ENCODE measurements around the gene SLC6A20.

SLC6A20 gene

GRCh38 chr3:45793482-45794176 lies 2.7 kb downstream of the SLC6A20 start:
- H3K27me3 Mint-ChIP-seq: peaks cover 33% of the 10 kb centered on the region
- no peak overlapping the region for H3K27ac Mint-ChIP-seq
- no peaks in the 10 kb centered on the region for H3K36me3 Mint-ChIP-seq
- H3K4me1 Mint-ChIP-seq (ENCODE audit: low read depth): peaks cover 11% of the 10 kb centered on the region
- H3K4me3 Mint-ChIP-seq: no peak overlapping the region
- peaks cover 9% of the 10 kb centered on the region for H3K9me3 Mint-ChIP-seq (ENCODE audit: low read depth)

GRCh38 chr3:45792516-45793172 lies 3.7 kb downstream of the SLC6A20 start:
- Mint-ChIP-seq H3K36me3 (no peaks in the 10 kb centered on the region), H3K4me3 (no peak overlapping the region), H3K27me3 (peaks cover 29% of the 10 kb centered on the region), H3K9me3 (ENCODE audit: low read depth) (peaks cover 9% of the 10 kb centered on the region), H3K27ac (no peak overlapping the region), H3K4me1 (ENCODE audit: low read depth) (peaks cover 11% of the 10 kb centered on the region)

GRCh38 chr3:45792036-45792435 lies 4.3 kb downstream of the SLC6A20 start:
- Mint-ChIP-seq H3K4me1 (ENCODE audit: low read depth) (peaks cover 8% of the 10 kb centered on the region), H3K27ac (no peak overlapping the region), H3K27me3 (peaks cover 25% of the 10 kb centered on the region), H3K36me3 (no peaks in the 10 kb centered on the region), H3K4me3 (no peak overlapping the region), H3K9me3 (ENCODE audit: low read depth) (peaks cover 9% of the 10 kb centered on the region)

GRCh38 chr3:45790596-45790995 lies 5.7 kb downstream of the SLC6A20 start:
- no peaks in the 10 kb centered on the region for H3K36me3 Mint-ChIP-seq
- H3K4me1 Mint-ChIP-seq (ENCODE audit: low read depth): peaks cover 3% of the 10 kb centered on the region
- H3K27me3 Mint-ChIP-seq: peaks cover 18% of the 10 kb centered on the region
- no peak overlapping the region for H3K4me3 Mint-ChIP-seq
- no peak overlapping the region for H3K27ac Mint-ChIP-seq
- peaks cover 9% of the 10 kb centered on the region for H3K9me3 Mint-ChIP-seq (ENCODE audit: low read depth)

- no peaks in the 10 kb centered on the region for H3K4me1 Mint-ChIP-seq (ENCODE audit: low read depth)
- H3K27me3 Mint-ChIP-seq: peaks cover 6% of the 10 kb centered on the region
- no peak overlapping the region for H3K4me3 Mint-ChIP-seq
- peaks cover 16% of the 10 kb centered on the region for H3K9me3 Mint-ChIP-seq (ENCODE audit: low read depth)
- peaks cover 1% of the 10 kb centered on the region for H3K36me3 Mint-ChIP-seq
- no peak overlapping the region for H3K27ac Mint-ChIP-seq
Measured at GRCh38 chr3:45789235-45789812, 7.0 kb downstream of the SLC6A20 start.

GRCh38 chr3:45787551-45787950 lies 8.8 kb downstream of the SLC6A20 start:
- Mint-ChIP-seq H3K4me3 (no peak overlapping the region), H3K27me3 (no peaks in the 10 kb centered on the region), H3K9me3 (ENCODE audit: low read depth) (peaks cover 22% of the 10 kb centered on the region), H3K27ac (no peak overlapping the region), H3K36me3 (peaks cover 2% of the 10 kb centered on the region), H3K4me1 (ENCODE audit: low read depth) (no peaks in the 10 kb centered on the region)

- no peak overlapping the region for H3K27ac Mint-ChIP-seq
- H3K9me3 Mint-ChIP-seq (ENCODE audit: low read depth): peaks cover 22% of the 10 kb centered on the region
- no peaks in the 10 kb centered on the region for H3K4me1 Mint-ChIP-seq (ENCODE audit: low read depth)
- no peaks in the 10 kb centered on the region for H3K27me3 Mint-ChIP-seq
- H3K4me3 Mint-ChIP-seq: no peak overlapping the region
- H3K36me3 Mint-ChIP-seq: peaks cover 2% of the 10 kb centered on the region
Measured at GRCh38 chr3:45786801-45787495, 9.4 kb downstream of the SLC6A20 start.

GRCh38 chr3:45785605-45786150 lies 10.7 kb downstream of the SLC6A20 start:
- no peaks in the 10 kb centered on the region for H3K4me1 Mint-ChIP-seq (ENCODE audit: low read depth)
- H3K36me3 Mint-ChIP-seq: peaks cover 2% of the 10 kb centered on the region
- no peak overlapping the region for H3K27ac Mint-ChIP-seq
- H3K27me3 Mint-ChIP-seq: no peaks in the 10 kb centered on the region
- peaks cover 22% of the 10 kb centered on the region for H3K9me3 Mint-ChIP-seq (ENCODE audit: low read depth)
- no peak overlapping the region for H3K4me3 Mint-ChIP-seq

- Mint-ChIP-seq H3K27me3 (no peaks in the 10 kb centered on the region), H3K4me1 (ENCODE audit: low read depth) (no peaks in the 10 kb centered on the region), H3K9me3 (ENCODE audit: low read depth) (peaks cover 13% of the 10 kb centered on the region), H3K36me3 (peaks cover 2% of the 10 kb centered on the region), H3K27ac (no peak overlapping the region), H3K4me3 (no peak overlapping the region)
Measured at GRCh38 chr3:45783667-45784066, 12.7 kb downstream of the SLC6A20 start.

GRCh38 chr3:45782381-45782780 lies 14.0 kb downstream of the SLC6A20 start:
- Mint-ChIP-seq H3K9me3 (ENCODE audit: low read depth) (peaks cover 13% of the 10 kb centered on the region), H3K36me3 (peaks cover 2% of the 10 kb centered on the region), H3K27me3 (no peaks in the 10 kb centered on the region), H3K4me3 (no peak overlapping the region), H3K4me1 (ENCODE audit: low read depth) (no peaks in the 10 kb centered on the region), H3K27ac (no peak overlapping the region)

- Mint-ChIP-seq H3K36me3 (peaks cover 2% of the 10 kb centered on the region), H3K4me3 (no peak overlapping the region), H3K4me1 (ENCODE audit: low read depth) (no peaks in the 10 kb centered on the region), H3K27me3 (no peaks in the 10 kb centered on the region), H3K9me3 (ENCODE audit: low read depth) (peaks cover 13% of the 10 kb centered on the region), H3K27ac (no peak overlapping the region)
Measured at GRCh38 chr3:45781841-45782240, 14.5 kb downstream of the SLC6A20 start.

GRCh38 chr3:45781271-45781670 lies 15.1 kb downstream of the SLC6A20 start:
- Mint-ChIP-seq H3K4me1 (ENCODE audit: low read depth) (no peaks in the 10 kb centered on the region), H3K4me3 (no peak overlapping the region), H3K9me3 (ENCODE audit: low read depth) (peaks cover 13% of the 10 kb centered on the region), H3K27me3 (no peaks in the 10 kb centered on the region), H3K27ac (no peak overlapping the region), H3K36me3 (peaks cover 2% of the 10 kb centered on the region)

GRCh38 chr3:45779746-45780735 lies 16.3 kb downstream of the SLC6A20 start:
- peaks cover 13% of the 10 kb centered on the region for H3K9me3 Mint-ChIP-seq (ENCODE audit: low read depth)
- H3K4me3 Mint-ChIP-seq: no peak overlapping the region
- H3K36me3 Mint-ChIP-seq: peaks cover 2% of the 10 kb centered on the region
- H3K27me3 Mint-ChIP-seq: no peaks in the 10 kb centered on the region
- no peak overlapping the region for H3K27ac Mint-ChIP-seq
- H3K4me1 Mint-ChIP-seq (ENCODE audit: low read depth): no peaks in the 10 kb centered on the region

GRCh38 chr3:45778761-45779201 lies 17.6 kb downstream of the SLC6A20 start:
- Mint-ChIP-seq H3K4me3 (no peak overlapping the region), H3K4me1 (ENCODE audit: low read depth) (no peaks in the 10 kb centered on the region), H3K27ac (no peak overlapping the region), H3K9me3 (ENCODE audit: low read depth) (peaks cover under 1% of the 10 kb centered on the region), H3K36me3 (no peaks in the 10 kb centered on the region), H3K27me3 (peaks cover 2% of the 10 kb centered on the region)

Measured in activated naive CD8-positive, alpha-beta T cell (primary cell).